GM21360 (cell line): ENCODE data around the gene CDC45.

Experiments
- ATAC-seq: cut with Tn5 transposase; IDR thresholded peaks from one replicate; pipeline ENCODE4 v1.9.1; 2021; ENCODE audit warnings: mild to moderate bottlenecking, moderate library complexity; ENCODE audit not compliant: unreplicated experiment

CDC45 gene

GRCh38 chr22:19510919-19511341 is 31.2 kb downstream of the CDC45 start:
- ATAC-seq: no peak

- no peak for ATAC-seq
These were observed 34.1 kb downstream of the CDC45 start for GRCh38 chr22:19513823-19514222.

- no peak for ATAC-seq
These were observed 35.3 kb downstream of the CDC45 start for GRCh38 chr22:19514831-19515565.

- ATAC-seq: no peak
These were observed 36.1 kb downstream of the CDC45 start for GRCh38 chr22:19515654-19516377.

- ATAC-seq: no peak
These were observed 36.9 kb downstream of the CDC45 start for GRCh38 chr22:19516378-19517170.

- ATAC-seq: no peak
These were observed 37.4 kb downstream of the CDC45 start for GRCh38 chr22:19517171-19517500.

- ATAC-seq: no peak
These were observed 38.3 kb downstream of the CDC45 start for GRCh38 chr22:19517919-19518611.

GRCh38 chr22:19518635-19519034 is 38.9 kb downstream of the CDC45 start:
- no peak for ATAC-seq

GRCh38 chr22:19519041-19519926 is 39.6 kb downstream of the CDC45 start:
- no peak for ATAC-seq

- ATAC-seq: no peak
These were observed 40.3 kb downstream of the CDC45 start for GRCh38 chr22:19520007-19520406.

GRCh38 chr22:19520566-19521305 is 41.0 kb downstream of the CDC45 start:
- ATAC-seq: no peak

- no peak for ATAC-seq
These were observed 42.6 kb downstream of the CDC45 start for GRCh38 chr22:19522190-19522880.

GRCh38 chr22:19522881-19523239 is 43.1 kb downstream of the CDC45 start:
- ATAC-seq: no peak

- no peak for ATAC-seq
These were observed 43.8 kb downstream of the CDC45 start for GRCh38 chr22:19523240-19524169.

- no peak for ATAC-seq
These were observed 44.7 kb downstream of the CDC45 start, which contains the start of gene CLDN5 for GRCh38 chr22:19524170-19525115. Gene CLDN5 (minus strand): TSS chr22:19524410. CDS start chr22:19524255, 155 bp downstream.

- no peak for ATAC-seq
These were observed 45.5 kb downstream of the CDC45 start for GRCh38 chr22:19525116-19525660.
